Cardiac fibroblast (primary cell): ENCODE measurements around the gene EPHB3.
A peak's percentile ranks its signal among the peaks of the same experiment; 100 is the strongest.

Experiments used
- DNase-seq, 2 donors: peaks; one replicate each; pipeline versions ENCODE4 v3.0.0 to v3.0.0-alpha.2; 2010; ENCODE audit warnings: low read depth in 2 of 2
- H3K4me3 ChIP-seq, 2 donors: replicated peaks in 1 of 2; 1 replicate in 1 of 2; 2 replicates in 1 of 2; pipeline ENCODE4 v1.5.1; 2011; ENCODE audit warnings: low read depth in 2 of 2, low read length in 2 of 2, mild to moderate bottlenecking in 2 of 2, moderate library complexity in 1 of 2
- CTCF ChIP-seq: IDR thresholded peaks from one replicate; pipeline ENCODE4 v1.5.1; 2011; ENCODE audit warnings: low read depth, mild to moderate bottlenecking, low read length, inconsistent platforms

EPHB3 gene

DNA sequence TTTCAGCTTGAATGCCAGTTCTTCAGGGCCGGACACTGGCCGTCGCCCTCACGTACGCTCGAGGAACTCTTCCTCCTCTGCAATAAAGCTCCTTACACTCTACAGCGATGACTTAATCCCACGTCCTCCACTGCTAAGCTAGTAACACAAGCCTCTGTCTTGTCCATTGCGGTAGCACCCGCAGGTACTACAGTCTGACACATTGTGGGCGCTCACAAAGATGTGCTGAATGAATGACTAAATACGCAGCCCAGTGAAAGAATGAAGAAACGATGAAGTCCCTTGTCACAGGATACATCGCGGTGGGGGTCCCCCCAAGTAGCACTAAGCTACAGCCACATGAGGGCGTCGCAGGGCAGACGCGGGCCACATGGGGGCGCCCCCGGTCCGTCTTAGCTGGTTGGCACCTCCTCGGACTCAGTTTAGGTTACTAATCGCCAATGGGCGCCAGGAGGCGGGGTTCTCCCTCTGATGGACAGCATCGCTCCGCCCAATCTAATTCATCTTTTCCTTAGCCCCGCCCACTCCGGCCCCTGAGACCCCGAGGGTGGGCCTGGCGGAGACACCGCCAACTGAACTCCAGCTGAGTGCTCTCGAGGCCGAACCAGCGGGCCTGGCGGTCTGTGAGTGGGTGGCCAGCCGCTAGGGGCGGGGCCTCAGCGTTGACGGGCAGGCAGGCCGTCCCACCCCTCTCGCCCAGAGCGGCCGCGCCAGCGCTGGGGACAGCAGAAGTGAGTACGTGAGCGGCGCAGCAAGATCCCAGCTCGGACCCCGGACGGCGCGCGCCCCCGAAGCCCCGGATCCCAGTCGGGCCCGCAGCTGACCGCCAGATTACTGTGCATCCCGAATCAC lies at the start of gene EPHB3:
TSS of gene EPHB3 (plus strand) at position 725 of the 852 bp plus-strand sequence. CDS start 451 bp downstream, outside the sequence.
- peak within 1 kb of the TSS; percentile 46 to 61 for H3K4me3 ChIP-seq
- DNase-seq, result peak; percentile 99
- peak; percentile 96 for TF ChIP-seq CTCF

DNA sequence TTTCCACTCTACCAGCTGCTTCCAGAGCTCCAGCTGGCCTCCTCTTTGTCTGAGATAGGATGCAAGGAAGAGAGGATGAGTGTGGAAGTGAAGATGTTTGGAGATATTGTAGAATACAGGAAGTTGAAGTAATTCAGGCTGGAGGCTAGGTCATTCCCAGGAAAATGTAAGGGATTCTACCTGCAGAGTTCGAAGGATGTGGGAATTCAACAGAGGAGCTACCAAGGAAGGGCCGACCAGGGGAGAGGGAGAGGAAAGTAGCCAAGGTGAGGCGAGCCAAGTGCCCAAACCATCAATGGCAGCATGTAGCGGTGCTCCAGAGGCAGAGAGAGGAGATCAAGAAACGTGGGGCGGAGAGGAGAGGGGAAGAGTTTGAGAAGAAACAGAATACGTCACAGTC lies 49.0 kb upstream of the EPHB3 start:
- no peak overlapping the region for H3K4me3 ChIP-seq
- DNase-seq, result no peak
- TF ChIP-seq CTCF, result no peak

GRCh38 chr3:184513276-184514170 lies 48.1 kb upstream of the EPHB3 start:
- H3K4me3 ChIP-seq, result peak overlapping the region; percentile 32 to 43
- peak; percentile 81 to 83 for DNase-seq
- TF ChIP-seq CTCF, result peak; percentile 90

DNA sequence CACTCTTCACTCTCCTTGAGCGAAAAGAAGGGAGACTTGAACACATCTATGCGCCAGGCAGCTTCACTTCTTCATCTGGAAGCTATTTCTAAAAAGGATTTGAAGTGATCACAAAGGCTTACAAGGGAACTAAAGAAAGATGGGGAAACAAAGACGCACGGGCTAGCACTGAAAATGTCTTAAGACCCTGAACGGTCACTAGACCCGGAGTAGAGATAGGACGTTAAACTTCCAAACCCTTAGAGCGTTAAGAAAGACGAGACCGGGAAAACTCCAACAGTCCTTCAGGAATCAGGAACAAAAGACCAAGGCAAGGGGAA lies 47.5 kb upstream of the EPHB3 start:
- no peak for DNase-seq
- TF ChIP-seq CTCF, result no peak
- H3K4me3 ChIP-seq, result no peak overlapping the region

DNA sequence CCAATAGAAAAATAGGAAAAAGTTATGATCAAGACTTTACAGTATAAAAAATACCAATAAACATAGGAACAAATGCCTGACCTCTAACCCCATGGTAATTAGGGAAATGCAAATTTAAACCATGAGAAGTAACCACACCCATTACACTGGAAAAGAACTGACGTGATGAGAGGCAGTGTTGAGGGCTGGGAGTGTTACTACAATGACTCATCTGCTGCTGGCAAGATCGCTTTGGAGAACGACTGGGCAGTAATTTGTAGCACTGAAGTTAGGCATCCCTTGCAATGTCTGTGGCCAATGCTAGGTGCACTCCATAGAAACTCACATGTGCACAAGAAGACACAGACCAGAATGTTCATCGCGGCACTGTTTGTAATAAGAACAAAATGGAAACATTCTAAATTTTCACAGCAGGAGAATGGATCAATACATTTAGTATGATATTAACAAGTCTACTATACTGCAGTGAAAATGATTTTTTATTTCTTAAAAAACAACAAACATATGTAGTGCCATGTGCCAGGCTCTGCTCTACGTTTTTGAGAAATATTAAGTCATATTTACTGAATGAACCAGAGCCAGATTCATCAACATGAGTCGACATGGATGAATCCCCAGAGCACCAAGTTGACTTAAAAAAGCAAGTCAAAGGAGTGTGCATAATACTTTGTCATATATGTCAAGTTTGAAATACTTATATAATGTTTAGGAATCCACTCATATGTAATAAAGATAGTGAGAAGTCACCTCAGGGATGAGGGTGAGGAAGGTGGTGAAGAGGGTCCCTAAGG lies 37.6 kb upstream of the EPHB3 start:
- no peak overlapping the region for H3K4me3 ChIP-seq
- peak; percentile 65 to 68 for DNase-seq
- no peak for TF ChIP-seq CTCF

DNA sequence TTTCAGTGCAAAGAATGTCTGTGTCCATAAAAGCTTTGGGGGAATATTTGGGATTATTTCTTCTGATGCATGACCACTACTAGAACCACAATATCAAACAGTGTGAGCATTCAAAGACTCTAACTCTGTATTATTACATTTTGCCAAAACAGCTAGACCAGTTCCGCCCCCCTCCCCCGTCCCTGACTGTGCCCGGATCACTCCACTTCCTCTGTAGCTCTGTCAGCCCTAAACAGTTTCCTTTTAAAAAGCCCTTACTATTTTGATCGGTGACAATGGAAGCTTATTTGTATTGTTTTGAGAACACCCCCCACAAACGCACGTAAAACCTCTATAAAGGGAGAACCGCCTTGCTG lies 36.6 kb upstream of the EPHB3 start:
- H3K4me3 ChIP-seq, result peak overlapping the region; percentile 35 to 41
- no peak for TF ChIP-seq CTCF
- DNase-seq, result peak in 1 of 2 donors; percentile 8
